B cell (primary cell): ENCODE measurements around the gene ECD. TPM values are rescaled to one million over a fixed set of nuclear protein-coding genes. Genes with fewer than 3 reads are reported as not detected.

Experiments used
- ATAC-seq: fragments of 200-7000 bp; cut with Tn5 transposase; one replicate; pipeline ENCODE4 v1.10.0; 2021; ENCODE audit warnings: low read depth, mild to moderate bottlenecking, moderate number of reproducible peaks, moderate library complexity
- CTCF ChIA-PET: fragments of 350-600 bp; sonication (Branson Sonifier 250); formaldehyde crosslinking; loops from one replicate; lab custom pipeline; 2021; ENCODE audit warnings: antibody characterized with exemption, inconsistent platforms; lab: Charles Lee
- POLR2A ChIA-PET: fragments of 350-600 bp; sonication (Branson Sonifier 250); formaldehyde crosslinking; loops from one replicate; lab custom pipeline; 2021; ENCODE audit warnings: antibody characterized with exemption; lab: Charles Lee
- DNase-seq: peaks from one replicate; pipeline ENCODE4 v3.0.0; 2013
- H2AFZ ChIP-seq: 2 replicates; pipeline ENCODE4 v1.6.1; 2012; ENCODE audit warnings: mild to moderate bottlenecking, low read depth, low read length; ENCODE audit not compliant: insufficient read depth, poor library complexity, severe bottlenecking
- H3K27ac ChIP-seq, 2 donors: 1 replicate in 1 of 2; 2 replicates in 1 of 2; pipeline ENCODE4 v1.5.1; 2012 to 2013; ENCODE audit warnings: low read length in 2 of 2, mild to moderate bottlenecking in 2 of 2, moderate library complexity in 1 of 2
- H3K27me3 ChIP-seq, 4 experiments: fragments of 200-600 bp in 1 of 4; sonication (generic) in 1 of 4; replicated peaks in 1 of 4; 1 replicate in 2 of 4; 2 replicates in 2 of 4; pipeline versions ENCODE4 v1.6.1 to v1.7.0; 2013 to 2016; ENCODE audit warnings: low read length in 3 of 4, mild to moderate bottlenecking in 2 of 4, mixed read lengths in 1 of 4, moderate library complexity in 1 of 4; ENCODE audit not compliant: insufficient read depth in 4 of 4, control insufficient read depth in 3 of 4; ENCODE audit errors: control extremely low read depth in 1 of 4
- H3K36me3 ChIP-seq, 2 experiments: replicated peaks in 1 of 2; 1 replicate in 1 of 2; 2 replicates in 1 of 2; pipeline versions ENCODE4 v1.6.1 to v1.7.1; 2013; ENCODE audit warnings: low read length in 1 of 2; ENCODE audit not compliant: insufficient read depth in 2 of 2, control insufficient read depth in 1 of 2; ENCODE audit errors: control extremely low read depth in 1 of 2, extremely low read depth in 1 of 2
- H3K4me1 ChIP-seq, 2 donors: fragments of 200-600 bp in 1 of 2; sonication (generic) in 1 of 2; 1 replicate in 1 of 2; 2 replicates in 1 of 2; pipeline versions ENCODE4 v1.5.1 to v1.6.1; 2013 to 2017; ENCODE audit warnings: low read length in 2 of 2; ENCODE audit not compliant: control insufficient read depth in 2 of 2, insufficient read depth in 2 of 2
- H3K4me2 ChIP-seq: replicated peaks from 2 replicates; pipeline ENCODE3; 2012; ENCODE audit warnings: mild to moderate bottlenecking, low read depth, low read length; ENCODE audit not compliant: poor library complexity, severe bottlenecking
- H3K4me3 ChIP-seq, 5 experiments: fragments of 200-600 bp in 1 of 5; sonication (generic) in 1 of 5; 1 replicate in 3 of 5; 2 replicates in 2 of 5; pipeline versions ENCODE4 v1.5.1 to v1.7.0; 2011 to 2016; ENCODE audit warnings: low read length in 4 of 5, mild to moderate bottlenecking in 4 of 5, low read depth in 2 of 5, control low read depth in 1 of 5, moderate library complexity in 1 of 5; ENCODE audit not compliant: insufficient read depth in 1 of 5; ENCODE audit errors: control extremely low read depth in 1 of 5, extremely low read depth in 1 of 5
- H3K79me2 ChIP-seq: fragments of 200-600 bp; sonication (generic); one replicate; pipeline ENCODE4 v1.6.0; 2016; ENCODE audit warnings: low read length; ENCODE audit not compliant: control insufficient read depth, insufficient read depth
- H3K9ac ChIP-seq: fragments of 200-600 bp; sonication (generic); 2 replicates; pipeline ENCODE4 v1.6.1; 2017; ENCODE audit warnings: mild to moderate bottlenecking, low read length, moderate library complexity
- H3K9me3 ChIP-seq, 3 donors: one replicate each; pipeline versions ENCODE4 v1.6.1 to v1.7.1; 2013; ENCODE audit warnings: low read length in 2 of 3; ENCODE audit not compliant: control insufficient read depth in 2 of 3, insufficient read depth in 1 of 3; ENCODE audit errors: control extremely low read depth in 1 of 3
- H4K20me1 ChIP-seq: 2 replicates; pipeline ENCODE4 v1.6.0; 2012; ENCODE audit warnings: mild to moderate bottlenecking, low read length; ENCODE audit not compliant: insufficient read depth, control insufficient read depth, poor library complexity, severe bottlenecking
- H3K27ac Mint-ChIP-seq: one replicate; pipeline ENCODE4 v1.8.0; 2021; ENCODE audit warnings: mixed read lengths
- H3K27me3 Mint-ChIP-seq: one replicate; pipeline ENCODE4 v1.8.0; 2021; ENCODE audit warnings: mixed read lengths
- H3K4me1 Mint-ChIP-seq: one replicate; pipeline ENCODE4 v1.8.0; 2021; ENCODE audit warnings: mixed read lengths
- H3K4me3 Mint-ChIP-seq: one replicate; pipeline ENCODE4 v1.8.0; 2021; ENCODE audit warnings: mixed read lengths
- H3K9me3 Mint-ChIP-seq: one replicate; pipeline ENCODE4 v1.8.0; 2022; ENCODE audit warnings: mixed read lengths; ENCODE audit not compliant: insufficient read depth
- CTCF ChIP-seq: fragments of 200-600 bp; IDR thresholded peaks from one replicate; pipeline ENCODE4 v1.8.0; 2022; ENCODE audit warnings: antibody characterized with exemption, mild to moderate bottlenecking
- EZH2 ChIP-seq: IDR thresholded peaks from 2 replicates; pipeline ENCODE4 v1.6.1; 2012; ENCODE audit warnings: borderline replicate concordance, low read depth, mild to moderate bottlenecking, moderate library complexity, low read length; ENCODE audit not compliant: insufficient read depth, poor library complexity, severe bottlenecking
- WGBS: methylation state at CpG from one replicate; pipeline ENCODE4 v1.1.5; 2013; ENCODE audit warnings: missing lambda C conversion rate; ENCODE audit not compliant: insufficient coverage; 5-methylcytosine and 5-hydroxymethylcytosine counted together
- intact Hi-C: fragments of 100-400 bp; cut with micrococcal nuclease; formaldehyde crosslinking; loops from one replicate; pipeline ENCODE4 v1.10.0; 2022
- polyA plus RNA-seq: library from polyadenylated mRNA; depleted of rRNA; stranded (reverse); fragments of >200 nt; gene quantifications from 2 replicates; pipeline ENCODE4 v1.2.3, GENCODE V29; 2012
- small RNA-seq: library from RNA; depleted of rRNA; stranded (forward); fragments of <200 nt; gene quantifications from one replicate; pipeline ENCODE3, GENCODE V24; 2012; ENCODE audit warnings: low replicate concordance, low read depth; ENCODE audit not compliant: insufficient read length
- total RNA-seq, 2 donors: library from RNA; stranded (reverse); fragments of 120-200 nt in 1 of 2; gene quantifications; 1 replicate in 1 of 2; 2 replicates in 1 of 2; pipeline versions ENCODE4 v1.2.3 to v1.2.4, GENCODE V29; 2013 to 2022

Gene ECD
- total and polyA plus RNA-seq, 2 donors (not counting 1 experiment from before 2014, with no cell fraction given) = 15.7 to 37.1 TPM

DNA sequence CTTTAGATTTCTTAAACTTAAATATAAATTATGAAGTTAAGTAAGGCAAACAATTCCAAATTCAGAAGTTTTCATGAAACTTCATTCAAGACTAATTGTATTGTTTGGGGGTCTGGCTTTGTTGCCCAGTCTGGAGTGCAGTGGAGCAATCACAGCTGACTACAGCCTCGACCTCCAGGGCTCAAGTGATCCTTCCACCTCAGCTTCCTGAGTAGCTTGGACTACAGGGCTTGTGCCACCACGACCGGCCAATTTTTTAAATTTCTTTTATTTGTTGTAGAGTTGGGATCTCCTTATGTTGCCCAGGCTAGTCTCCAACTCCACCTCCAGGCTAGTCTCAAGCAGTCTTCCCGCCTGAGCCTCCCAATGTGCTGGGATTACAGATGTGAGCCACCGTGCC is 83.6 kb downstream of the ECD start:
- H3K4me1 ChIP-seq = no peaks in the 10 kb centered on the region
- no peaks in the 10 kb centered on the region for H3K9me3 ChIP-seq
- peaks cover 7% of the 10 kb centered on the region for H3K4me1 Mint-ChIP-seq
- no peak for ATAC-seq
- no peak overlapping the region for H3K4me3 ChIP-seq
- H3K4me2 ChIP-seq = no peak overlapping the region
- no peaks in the 10 kb centered on the region for H3K27me3 ChIP-seq
- no peaks in the 10 kb centered on the region for H3K9me3 Mint-ChIP-seq
- WGBS = no CpG with 5 or more reads among the region's 5 CpGs
- POLR2A ChIA-PET = no interaction called here
- H3K79me2 ChIP-seq = peaks cover 85% of the 10 kb centered on the region
- TF ChIP-seq EZH2 = no peak
- TF ChIP-seq CTCF = no peak
- peaks cover 34% of the 10 kb centered on the region for H4K20me1 ChIP-seq
- H3K27me3 Mint-ChIP-seq = no peaks in the 10 kb centered on the region
- no peak overlapping the region for H3K4me3 Mint-ChIP-seq
- no peak overlapping the region for H3K9ac ChIP-seq
- H3K27ac ChIP-seq = no peak overlapping the region
- peaks cover 0 to 1% of the 10 kb centered on the region in 2 experiments for H3K36me3 ChIP-seq
- DNase-seq = no peak
- intact Hi-C loops = no loop called here
- H3K27ac Mint-ChIP-seq = no peak overlapping the region
- no peak overlapping the region for H2AFZ ChIP-seq
- CTCF ChIA-PET = no interaction called here

Small RNA genes lying within 50 kb of the gene (small RNA-seq; reads per million reads assigned to genes)
- gene RF00019 = not detected
- gene SNORA11F = 555 reads per million, percentile 98 among the genes with 10 or more reads in this experiment

Other genes starting within 250 kb of the ECD start
- gene PLA2G12B, start 213.2 kb downstream of the ECD start, total RNA-seq = not detected in 2 replicates
- gene PLA2G12B, start 213.2 kb downstream of the ECD start, polyA plus RNA-seq = not detected in 2 replicates
- gene P4HA1, start 71.1 kb downstream of the ECD start, total RNA-seq = 19.0 and 21.8 TPM in 2 replicates
- 12.8 and 24.0 TPM in 2 replicates for gene P4HA1, start 71.1 kb downstream of the ECD start, polyA plus RNA-seq
- gene NUDT13, start 57.6 kb downstream of the ECD start, total RNA-seq = 4.5 TPM in 2 replicates
- gene NUDT13, start 57.6 kb downstream of the ECD start, polyA plus RNA-seq = 2.5 and 3.4 TPM in 2 replicates
- gene FAM149B1, start 111 bp upstream of the ECD start, total RNA-seq = 22.5 and 25.9 TPM in 2 replicates
- gene FAM149B1, start 111 bp upstream of the ECD start, polyA plus RNA-seq = 24.2 and 24.3 TPM in 2 replicates
- 25.6 and 28.2 TPM in 2 replicates for gene DNAJC9, start 79.2 kb upstream of the ECD start, total RNA-seq
- 11.8 and 15.8 TPM in 2 replicates for gene DNAJC9, start 79.2 kb upstream of the ECD start, polyA plus RNA-seq
- gene MRPS16, start 84.6 kb upstream of the ECD start, total RNA-seq = 47.9 and 49.6 TPM in 2 replicates
- 22.5 and 27.7 TPM in 2 replicates for gene MRPS16, start 84.6 kb upstream of the ECD start, polyA plus RNA-seq
- gene CFAP70, start 190.9 kb upstream of the ECD start, total RNA-seq = 2.9 and 3.6 TPM in 2 replicates
- gene CFAP70, start 190.9 kb upstream of the ECD start, polyA plus RNA-seq = 1.6 and 2.5 TPM in 2 replicates
- 86.7 and 90.0 TPM in 2 replicates for gene ANXA7, start 246.1 kb upstream of the ECD start, total RNA-seq
- gene ANXA7, start 246.1 kb upstream of the ECD start, polyA plus RNA-seq = 39.7 and 43.4 TPM in 2 replicates